CD4-positive, alpha-beta T cell treated with Interferon alpha-2 for 1 hour (primary cell): Measurements from ENCODE around the gene NOTCH2.

Experiments used
- DNase-seq, 2 donors: peaks; one replicate each; pipeline ENCODE4 v3.0.0-alpha.2; 2020 to 2022

Gene NOTCH2

DNA sequence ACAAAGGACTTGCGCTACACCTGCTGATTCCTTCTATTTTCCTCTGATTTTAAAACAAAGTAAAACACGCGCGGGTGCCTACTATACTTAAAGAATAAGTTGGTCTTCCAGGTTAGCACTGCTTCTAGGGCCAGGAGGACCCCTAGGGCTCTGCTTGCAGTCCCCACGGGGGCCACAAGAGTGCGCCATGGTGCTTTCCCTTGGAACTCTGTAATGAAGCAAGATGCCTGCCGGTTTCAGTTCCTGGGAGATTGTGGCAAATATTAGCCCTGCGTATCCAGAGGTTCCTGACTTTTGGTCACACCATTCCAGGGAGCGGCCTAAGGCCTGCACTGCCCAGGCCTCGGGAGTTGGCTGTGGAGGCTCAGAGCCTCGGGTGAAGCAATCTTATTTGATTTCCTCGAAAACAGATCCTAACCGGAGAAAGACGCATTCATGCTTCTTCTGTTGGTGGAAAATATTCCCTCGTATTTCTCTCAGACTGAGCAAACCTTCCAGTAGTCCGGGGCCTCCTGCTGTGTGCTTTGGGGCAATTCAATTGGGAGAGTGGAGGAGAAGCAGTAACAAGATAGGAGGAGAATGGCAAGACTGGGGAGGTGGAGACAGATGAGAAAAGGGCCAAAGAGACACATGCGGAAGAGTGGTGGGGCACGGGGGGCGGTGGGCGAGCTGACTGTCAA, 198.4 kb downstream of the NOTCH2 start:
- DNase-seq = peak; percentile 45 to 60

DNA sequence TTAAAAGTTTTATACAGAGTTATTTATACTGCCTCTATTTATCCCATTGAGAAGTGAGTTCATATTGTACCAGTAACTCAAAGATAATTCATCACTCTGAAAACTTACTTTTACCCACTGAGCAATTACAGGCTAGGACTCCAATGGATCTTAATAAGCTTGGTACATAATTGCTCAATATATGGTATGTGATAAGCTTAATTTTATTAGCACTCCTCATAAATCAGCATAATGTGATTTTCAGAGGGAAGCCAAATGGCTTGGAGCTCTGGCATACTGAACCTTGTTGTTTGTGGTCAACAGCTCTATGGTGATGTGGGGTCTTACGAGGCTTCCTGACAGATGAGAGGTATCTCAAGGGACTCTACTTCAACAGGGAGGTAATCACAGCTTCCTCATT, 199.5 kb downstream of the NOTCH2 start:
- DNase-seq = no peak

DNA sequence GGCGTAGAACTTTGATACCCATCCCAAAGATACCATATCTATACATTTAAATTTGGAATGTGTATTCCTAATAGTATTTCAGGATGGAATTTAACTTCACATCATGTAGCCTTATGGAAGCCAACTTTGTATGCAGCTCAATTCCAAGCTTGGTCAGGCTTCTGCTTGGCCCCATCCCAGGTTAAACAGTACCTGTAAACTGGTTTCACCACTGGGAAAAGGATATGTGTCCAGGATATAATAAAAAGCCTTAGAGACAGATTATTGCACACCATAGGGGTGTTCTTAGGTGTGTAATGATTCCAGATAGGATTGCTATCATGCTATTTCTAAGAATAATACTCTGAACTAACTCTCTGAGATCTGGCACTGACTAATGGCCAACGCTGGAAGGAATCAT, 201.3 kb downstream of the NOTCH2 start:
- no peak for DNase-seq

DNA sequence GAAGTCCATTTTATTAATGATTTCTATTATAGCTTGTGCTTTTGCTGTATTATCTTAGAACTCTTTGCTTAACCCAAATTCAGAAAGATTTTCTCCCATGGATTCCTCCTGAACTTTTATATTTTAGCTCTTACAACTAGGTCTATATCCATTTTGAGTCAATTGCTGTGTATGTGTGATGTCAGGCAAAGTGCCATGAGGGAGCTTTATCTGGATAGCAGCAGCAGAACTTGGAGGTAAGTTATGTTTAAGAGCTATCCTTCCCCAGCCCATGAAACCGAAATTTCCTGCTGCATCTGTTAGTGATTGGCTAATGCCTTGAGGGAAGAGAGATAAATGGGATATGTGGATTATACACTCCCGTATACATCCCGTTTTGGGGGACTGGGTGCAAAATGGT, 203.0 kb downstream of the NOTCH2 start:
- no peak for DNase-seq

DNA sequence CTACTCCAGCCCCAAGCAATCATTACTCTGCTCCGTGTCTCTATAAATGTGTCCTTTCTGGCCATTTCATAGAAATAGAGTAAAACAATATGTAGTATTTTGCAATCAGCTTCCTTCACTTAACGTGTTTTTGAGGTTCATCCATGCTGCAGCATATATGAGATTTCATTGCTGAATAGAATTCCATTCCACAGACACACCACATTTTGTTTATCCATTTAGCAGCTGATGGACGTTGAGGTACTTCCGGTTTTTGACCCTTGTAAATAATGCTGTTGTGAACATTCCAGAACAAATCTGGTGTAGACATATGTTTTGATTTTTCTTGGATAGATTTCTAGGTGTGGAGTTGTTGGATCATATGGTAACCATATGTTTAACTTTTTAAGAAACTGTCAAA, 203.8 kb downstream of the NOTCH2 start:
- DNase-seq = no peak

DNA sequence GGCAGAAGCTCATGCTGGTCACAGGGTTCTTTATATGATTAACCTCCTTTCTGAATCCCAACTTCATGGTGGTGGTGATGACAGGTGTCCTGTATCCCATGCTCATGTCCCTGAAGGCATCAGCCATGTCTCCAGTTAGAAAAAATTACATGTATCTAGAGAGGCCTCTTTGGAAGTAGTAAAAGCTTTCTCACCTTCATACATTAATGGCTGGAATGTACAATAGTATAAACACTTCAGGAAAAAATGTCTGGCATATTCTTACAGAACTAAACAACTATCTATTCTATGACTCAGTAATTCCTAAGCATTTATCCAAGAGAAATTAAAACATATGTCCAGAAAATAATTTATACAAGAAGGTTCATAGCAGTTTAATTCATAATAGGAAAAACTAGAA, 207.2 kb downstream of the NOTCH2 start:
- no peak for DNase-seq
